ENCODE results near the gene PAGR1.
"Not testable (repeated sequence)": the region's sequence is repeated elsewhere in the genome, so short reads cannot be mapped to it uniquely, and the experiment has no call there.

Gene PAGR1

DNA sequence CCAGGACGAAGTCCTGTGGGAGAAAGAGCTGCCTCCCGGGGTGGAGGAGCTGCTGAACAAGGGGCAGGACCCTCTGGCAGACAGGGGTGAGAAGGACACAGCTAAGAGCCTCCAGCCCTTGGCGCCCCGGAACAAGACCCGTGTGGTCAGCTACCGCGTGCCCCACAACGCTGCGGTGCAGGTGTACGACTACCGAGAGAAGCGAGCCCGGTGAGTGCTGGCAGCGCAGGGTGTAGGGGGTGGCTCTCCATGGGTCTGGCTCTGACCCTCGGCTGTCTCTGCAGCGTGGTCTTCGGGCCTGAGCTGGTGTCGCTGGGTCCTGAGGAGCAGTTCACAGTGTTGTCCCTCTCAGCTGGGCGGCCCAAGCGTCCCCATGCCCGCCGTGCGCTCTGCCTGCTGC, 25.7 kb downstream of the PAGR1 start:
- no peak for DNase-seq

DNA sequence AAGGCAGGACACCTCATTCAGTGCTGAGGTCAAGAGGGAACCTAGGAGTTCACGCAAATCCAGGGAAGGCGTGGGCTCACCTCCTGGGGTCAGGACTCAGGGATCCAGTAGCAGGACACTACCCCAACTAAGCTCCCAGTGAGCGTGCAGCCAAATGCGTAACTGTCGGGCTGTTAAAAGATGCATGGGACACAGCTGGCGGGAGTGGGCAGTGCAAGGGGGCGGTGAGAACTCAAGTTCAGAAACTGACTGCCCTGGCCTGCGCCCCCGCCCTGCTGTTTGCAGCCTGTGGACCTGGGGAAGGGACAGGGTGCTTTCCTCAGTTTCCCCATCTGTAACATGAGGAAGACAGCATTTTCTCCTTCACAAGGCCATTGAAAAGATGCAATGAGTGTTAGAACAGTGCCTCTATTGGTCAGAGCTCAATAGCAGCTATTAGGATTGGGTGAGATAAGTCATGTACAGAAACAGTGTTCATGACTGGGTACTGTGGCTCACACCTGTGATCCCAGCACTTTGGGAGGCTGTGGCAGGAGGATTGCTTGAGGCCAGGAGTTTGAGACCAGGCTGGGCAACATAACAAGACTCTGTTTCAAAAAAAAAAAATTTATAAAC, 26.9 kb downstream of the PAGR1 start:
- no peak for DNase-seq

DNA sequence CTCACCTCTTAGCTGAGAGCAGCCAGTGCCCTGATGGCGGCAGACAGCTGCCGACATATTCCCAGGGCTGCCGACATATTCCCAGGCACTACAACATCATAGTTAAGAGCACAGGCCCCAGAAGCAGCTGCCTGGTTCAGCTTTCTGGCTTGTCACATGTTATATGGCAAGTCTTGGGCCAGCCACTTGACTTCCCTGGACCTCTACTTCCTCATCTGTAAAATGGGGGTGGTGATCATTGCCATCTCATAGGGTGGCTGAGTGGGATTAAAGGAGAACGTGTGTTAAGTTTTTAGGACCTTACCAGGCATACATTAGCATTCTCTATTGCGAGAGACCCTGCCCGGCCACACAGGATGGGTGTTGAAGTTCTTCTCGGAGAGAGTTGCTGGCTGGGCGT, 28.0 kb downstream of the PAGR1 start:
- no peak for DNase-seq

DNA sequence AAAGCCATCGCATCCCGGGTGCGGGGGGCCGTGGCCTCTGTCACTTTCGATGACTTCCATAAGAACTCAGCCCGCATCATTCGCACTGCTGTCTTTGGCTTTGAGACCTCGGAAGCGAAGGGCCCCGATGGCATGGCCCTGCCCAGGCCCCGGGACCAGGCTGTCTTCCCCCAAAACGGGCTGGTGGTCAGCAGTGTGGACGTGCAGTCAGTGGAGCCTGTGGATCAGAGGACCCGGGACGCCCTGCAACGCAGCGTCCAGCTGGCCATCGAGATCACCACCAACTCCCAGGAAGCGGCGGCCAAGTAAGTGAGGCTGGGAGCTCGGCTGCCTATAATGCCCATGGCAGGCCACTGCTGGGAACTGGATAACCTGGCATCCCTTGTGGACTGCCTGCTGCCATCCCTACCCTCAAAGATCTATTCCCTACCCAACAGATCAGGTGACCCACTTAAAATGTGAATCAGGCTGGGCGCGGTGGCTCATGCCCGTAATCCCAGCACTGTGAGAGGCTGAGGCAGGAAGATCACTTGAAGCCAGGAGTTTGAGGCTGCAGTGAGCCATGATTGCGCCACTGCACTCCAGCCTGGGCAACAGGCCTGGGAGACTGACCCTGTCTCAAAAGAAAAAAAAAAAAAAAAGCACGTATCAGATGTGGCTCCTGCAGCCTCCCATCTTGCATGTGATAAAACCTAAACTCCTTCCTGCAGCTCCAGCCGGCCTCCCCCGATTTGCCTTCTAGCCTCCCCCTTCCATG, 28.8 kb downstream of the PAGR1 start:
- no peak for DNase-seq

DNA sequence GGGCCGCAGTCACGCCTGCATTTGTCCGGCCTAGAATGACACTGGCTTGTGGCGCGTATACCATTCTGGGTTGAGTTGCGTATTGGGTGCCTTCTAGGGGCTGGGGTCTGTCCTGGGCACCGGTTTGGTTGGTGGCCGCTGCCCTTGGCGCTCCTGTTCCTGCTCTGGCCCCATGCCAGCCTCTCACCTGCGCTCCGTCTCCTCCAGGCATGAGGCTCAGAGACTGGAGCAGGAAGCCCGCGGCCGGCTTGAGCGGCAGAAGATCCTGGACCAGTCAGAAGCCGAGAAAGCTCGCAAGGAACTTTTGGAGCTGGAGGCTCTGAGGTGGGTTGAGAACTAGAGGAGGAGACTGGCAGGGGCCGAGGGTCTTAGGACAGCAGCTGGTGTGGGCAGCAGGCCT, 29.7 kb downstream of the PAGR1 start:
- DNase-seq = no peak

DNA sequence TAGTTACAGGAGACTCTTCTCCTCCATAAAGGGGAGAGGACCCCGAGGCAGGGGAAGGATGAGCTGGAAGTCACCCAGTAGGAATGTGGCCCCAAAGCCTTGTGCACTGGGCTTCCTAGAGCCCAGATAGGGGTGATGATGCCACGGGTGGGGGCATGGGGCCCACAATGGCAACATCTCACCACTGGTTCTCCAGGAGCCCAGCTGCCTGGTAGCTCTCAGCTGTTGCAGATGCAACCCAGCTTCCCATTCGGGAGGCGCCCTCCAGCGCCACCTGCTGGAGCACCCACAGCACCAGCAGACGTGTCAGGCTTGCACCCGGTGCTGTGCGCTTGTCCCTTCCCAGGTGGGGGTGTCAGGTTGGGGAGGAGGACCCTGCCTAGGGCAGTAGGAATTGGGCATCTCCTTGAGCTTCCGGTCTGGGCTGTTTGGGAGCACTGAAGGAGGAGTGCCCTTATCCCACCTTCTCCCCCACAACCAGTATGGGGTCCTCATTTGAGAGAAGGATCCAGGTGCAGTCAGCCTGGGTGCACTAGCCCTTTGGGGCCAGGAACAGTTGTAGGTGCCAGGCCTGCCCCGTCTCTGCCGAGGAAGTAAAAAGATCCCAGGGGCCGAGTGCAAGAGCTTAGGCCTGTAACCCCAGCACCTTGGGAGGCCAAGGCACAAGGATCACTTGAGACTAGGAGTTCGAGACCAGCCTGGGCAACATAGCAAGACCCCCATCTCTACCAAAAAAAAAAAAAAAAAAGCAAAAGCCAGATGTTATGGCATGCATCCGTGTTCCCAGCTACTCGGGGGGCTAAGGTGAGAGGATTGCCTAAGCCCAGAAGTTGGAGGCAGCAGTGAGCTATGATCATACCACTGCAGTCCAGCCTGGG, 32.7 kb downstream of the PAGR1 start:
- peak; percentile 81 to 82 for DNase-seq

DNA sequence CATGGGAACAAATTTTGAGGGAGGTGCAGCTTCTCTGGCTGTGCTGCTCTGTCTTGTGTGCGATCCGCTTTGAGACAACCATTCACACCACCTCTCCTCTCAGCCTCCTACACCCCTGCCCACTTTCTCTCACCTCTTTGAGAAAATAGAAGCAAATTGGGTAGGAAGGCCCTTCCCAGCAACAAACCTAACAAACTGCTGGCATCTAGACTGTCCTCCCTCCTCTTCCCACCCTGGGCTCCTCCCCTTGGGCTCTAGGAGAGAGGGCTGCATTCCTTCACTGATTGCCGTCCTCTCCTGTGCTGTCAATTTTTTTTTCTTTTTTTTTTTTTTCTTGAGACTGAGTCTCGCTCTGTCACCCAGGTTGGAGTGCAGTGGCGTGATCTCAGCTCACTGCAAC, 33.6 kb downstream of the PAGR1 start:
- DNase-seq = no peak

DNA sequence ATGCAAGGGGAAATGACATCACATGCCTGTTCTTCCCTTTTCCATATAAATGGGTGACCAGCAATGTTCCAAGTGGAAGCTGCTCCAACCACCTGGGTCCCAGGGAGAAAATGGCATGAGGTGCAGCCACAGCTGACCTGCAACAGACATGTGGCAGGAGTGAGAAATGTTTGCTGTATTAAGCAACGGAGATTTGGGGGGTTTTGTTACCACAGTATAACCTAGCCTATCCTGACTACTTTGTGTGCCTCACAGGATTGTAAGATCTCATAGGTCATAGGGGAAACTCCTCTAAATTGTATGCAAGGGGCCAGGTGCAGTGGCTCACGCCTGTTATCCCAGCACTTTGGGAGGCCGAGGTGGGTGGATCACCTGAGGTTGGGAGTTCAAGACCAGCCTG, 35.0 kb downstream of the PAGR1 start:
- DNase-seq = no peak

DNA sequence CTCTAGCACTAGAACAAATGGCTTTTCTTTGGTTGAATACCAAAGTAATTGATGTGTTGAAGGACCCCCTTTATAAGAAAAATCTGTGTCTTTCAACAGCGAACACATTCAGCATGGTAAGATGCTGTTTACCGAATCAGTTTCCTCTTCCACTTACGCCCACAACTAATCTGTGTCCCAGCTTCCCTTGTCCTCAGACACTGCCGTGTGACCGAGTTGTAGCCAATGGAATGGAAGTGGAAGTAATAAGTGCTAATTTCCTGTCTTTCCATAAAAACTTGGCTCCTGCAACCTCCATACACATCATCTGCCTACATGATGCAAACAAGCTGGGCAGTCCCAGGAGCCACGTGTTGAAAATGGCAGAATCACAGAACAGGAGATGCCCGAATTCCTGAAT, 36.7 kb downstream of the PAGR1 start:
- no peak for DNase-seq

DNA sequence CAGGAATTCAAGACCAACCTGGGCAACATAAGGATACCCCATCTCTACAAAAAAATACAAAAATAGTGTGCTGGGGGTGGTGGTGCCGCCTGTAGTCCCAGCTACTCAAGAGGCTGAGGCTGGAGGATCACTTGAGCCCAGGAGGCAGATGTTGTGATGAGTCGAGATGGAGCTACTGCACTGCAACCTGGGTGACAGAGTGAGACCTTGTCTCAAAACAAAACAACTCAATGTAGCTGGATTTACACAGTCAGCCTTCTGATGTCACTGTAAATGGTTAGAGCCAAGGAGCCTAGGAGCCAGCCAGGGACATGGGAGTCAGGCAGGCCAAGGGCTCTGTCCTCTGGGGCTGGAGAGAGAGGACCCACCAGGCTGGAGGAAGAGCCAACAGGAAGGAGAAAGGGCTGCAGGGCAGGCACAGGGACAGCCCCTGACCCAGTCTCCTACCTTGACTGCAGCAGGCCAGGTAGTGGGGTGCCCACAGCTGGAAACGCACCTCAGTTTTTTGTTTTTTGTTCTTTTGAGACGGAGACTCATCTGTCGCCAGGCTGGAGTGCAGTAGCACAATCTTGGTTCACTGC, 38.7 kb downstream of the PAGR1 start:
- DNase-seq = no peak

DNA sequence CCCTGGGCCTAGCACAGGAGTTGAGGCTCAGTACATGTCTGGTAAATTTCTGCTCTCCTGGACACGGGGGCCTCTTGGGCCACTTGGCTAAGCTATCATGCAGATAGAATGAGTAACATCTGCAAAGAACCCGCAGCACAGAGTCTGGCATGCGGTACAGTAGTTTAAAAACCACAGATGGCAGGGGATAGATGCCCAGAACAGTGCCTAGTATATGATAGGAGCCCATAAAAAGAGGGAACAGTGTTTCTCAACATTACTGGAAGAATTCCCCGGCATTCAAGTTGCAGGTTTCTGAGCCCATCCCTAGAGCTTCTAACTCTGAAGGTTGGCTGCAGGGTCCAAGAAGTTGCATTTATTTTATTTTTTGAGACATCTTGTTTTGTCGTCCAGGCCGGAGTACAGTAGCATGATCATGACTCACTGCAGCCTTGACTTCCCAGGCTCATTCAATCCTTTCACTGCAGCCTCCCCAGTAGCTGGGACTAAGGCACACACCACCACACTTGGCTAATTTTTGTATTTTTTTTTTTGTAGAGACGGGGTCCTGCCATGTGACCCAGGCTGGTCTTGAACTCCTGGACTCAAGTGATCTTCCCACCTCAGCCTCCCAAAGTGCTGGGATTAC, 41.3 kb downstream of the PAGR1 start:
- DNase-seq = no peak

DNA sequence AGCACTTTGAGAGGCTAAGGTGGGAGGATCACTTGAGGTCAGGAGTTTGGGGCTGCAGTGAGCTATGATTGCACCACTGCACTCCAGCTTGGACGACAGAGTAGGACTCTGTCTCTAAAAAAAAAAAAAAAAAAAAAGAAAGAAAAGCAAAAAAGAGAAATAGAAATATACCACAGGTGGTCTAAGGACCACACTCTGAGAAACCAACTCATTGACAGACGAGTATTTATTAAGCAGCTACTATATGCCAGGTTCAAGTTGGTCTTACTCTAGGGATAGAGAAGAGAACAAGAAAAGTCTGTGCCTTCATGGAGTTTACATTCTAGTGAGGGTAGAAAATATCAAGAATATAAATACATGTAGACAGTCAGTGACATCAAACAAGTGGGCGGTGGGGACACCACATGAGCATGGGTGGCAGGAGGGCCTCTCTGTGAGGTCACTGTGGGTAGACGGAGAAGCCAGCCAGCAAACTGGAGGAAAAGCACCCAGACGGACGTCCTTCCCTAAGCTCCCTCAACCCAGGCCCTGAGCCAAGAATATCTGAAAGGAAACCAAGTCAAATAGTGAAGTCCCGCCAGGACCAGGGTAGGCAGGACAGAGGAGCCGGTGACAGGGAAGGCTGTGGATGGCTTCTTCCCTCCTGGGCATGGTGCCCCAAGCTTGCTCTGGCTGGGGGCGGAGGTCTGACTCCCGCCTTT, 42.3 kb downstream of the PAGR1 start:
- DNase-seq = no peak

DNA sequence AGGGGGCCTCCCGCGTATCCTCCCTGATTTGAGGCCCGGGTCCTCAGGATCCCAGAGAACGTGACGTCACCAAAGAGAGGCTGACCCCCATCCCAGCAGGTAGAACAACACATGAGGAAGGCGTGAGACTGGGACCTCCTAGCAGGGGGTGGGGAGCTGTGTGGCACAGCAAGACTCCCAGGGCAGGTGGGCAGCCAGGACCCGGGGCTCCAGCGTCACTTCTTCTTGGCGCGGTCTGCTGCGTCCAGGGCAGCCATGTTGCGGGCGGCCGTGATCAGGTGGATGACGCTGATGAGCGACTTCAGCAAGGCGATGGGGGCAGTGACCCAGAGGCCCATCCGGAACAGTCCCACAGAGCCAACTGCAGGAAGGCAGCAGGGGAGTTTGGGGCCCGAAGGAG, 43.0 kb downstream of the PAGR1 start:
- no peak for DNase-seq

DNA sequence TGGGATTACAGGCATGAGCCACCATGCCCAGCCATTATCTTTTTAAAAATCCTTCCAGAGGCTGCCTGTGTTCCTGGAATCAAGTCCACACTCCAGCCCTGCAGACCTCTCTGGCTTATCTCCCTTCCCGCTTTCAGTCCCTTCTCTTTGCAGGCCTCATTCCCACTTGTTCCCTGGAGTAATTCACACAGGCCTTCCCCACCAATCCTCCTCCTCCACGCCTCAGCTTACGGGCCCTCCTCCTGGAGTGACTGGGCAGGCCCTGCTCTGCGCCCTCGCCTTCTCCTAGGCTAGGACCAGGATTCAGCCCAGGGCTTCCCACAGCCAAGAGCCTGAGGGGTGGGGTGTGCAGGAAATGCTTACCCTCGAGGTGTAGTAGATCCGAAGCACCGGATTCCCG, 44.3 kb downstream of the PAGR1 start:
- DNase-seq = no peak

DNA sequence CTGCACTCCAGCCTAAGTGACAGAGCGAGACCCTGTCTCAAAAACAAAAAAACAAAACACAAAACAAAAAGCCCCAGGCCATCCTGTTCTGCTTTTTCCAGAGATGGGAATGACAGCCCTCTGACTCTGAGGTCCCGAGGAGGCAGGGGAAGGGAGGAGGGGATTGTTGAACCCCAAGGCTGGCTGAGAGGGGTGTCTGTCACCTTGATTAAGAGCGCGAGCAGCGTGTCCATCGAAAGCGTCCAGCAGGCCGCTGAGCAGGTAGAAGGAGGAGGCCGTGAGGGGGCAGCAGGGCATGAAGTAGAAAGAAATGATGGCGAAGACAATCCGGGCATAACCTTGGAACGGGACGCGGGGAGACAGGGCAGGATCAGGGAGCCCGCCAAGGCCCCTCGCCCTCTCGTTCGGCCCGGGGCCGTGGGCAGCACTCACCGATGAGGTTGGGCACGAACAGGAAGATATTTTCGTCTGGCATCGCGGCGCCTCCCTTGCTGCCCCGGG, 46.5 kb downstream of the PAGR1 start:
- no peak for DNase-seq

DNA sequence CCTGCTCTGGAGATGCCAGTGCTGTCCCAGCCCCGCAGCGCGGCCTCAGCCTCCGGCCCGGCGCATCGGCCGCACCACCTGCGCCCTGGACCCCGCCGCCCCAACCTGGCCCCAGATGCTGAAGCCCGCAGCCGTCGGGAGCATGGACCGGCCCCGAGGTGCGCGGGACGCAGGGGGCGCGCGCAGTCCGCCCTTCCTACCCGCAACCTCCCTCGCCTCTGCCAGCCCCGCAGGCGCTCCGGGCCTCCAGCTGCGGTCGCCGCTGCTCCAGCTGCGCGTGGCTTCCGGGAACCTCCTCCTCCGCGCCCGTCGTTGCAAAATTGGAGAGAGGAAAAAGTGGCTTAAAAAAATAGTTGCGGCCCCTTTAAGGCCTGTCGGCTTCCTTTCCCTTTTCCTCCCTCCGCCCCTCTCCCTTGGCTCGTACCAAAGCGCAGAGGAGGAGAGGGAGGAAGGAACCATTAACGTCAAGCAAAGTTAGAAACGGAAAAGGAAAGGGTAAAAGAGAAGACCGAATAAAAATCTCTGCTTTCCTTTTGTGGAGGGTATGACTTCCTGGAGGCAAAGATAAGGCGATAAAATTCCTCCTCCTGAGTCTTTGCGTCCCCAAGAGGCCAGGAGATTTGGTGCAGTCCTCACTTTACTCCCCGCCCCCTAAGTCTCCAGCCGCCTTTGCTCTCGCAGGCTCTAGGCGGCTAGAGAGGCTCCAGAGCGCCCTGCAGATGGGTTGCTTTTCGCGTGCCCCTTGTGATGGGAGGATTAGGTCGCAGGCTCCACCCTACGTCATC, 47.1 kb downstream of the PAGR1 start, which contains the start of gene CDIPT:
Gene CDIPT, minus strand, starts transcription at position 343 of the 785 bp plus-strand sequence. CDS start 369 bp downstream, outside the sequence.
- DNase-seq = peak; percentile 96

DNA sequence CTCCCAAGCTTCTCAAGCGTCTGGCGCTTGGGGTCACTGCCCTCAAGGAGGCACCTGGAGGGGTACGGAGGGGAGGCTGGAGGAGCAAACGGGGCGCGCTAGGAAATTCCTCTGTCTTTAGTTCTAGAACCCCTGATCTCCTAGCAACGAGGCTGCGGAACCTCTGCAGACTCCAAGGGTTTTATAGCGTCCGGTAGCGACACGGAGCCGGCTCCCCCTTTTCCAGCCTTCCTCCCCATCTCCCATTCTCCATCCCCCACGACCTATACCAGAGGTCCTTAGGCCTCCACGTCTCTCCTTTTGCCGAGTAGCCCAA, 47.7 kb downstream of the PAGR1 start:
- DNase-seq = no peak

DNA sequence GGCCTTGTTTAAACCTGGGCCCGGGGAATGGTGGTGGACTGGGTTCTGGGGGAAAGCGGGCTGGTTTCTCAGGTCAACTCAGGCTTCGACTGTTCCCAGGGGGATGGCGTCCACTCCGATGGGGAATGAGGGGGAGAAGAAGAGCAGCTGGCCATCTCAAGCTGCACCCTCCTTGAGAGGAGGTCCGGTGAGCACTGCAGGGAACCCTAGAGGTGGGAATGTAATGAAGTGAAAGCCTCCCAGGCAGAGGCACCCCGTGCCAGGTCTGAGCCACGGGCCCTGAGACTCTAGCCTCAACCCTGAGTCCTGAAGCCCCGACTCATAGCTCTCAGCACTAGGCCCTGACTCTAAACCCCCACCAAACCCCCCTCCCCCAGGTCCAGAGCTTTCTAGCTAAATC, 48.3 kb downstream of the PAGR1 start:
- DNase-seq = no peak

DNA sequence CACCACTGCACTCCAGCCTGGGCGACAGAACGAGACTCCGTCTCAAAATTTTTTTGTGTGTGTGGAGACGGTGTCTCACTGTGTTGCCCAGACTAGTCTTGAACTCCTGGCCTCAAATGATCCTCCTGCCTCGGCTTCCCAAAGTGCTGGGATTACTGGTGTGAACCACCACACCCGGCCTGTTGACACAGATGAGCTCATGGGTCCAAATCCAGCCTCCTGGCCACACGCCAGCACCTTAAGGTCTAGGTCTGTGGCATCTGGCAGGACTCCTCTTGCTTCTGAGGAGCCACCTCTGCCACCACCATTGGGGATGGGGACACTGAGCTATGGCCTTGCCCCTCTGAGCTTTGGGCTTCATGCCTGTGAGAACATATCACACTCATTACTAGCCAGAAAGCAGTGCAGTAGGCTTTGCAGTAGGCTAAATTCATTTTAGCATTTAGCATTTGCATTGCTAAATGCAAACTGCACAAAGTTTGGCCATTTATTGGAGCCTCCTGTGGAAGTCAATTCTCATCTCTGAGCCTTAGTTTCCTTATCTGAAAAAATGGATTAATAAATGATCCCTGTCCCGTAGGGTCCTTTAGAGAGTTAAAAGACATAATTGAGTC, 52.6 kb downstream of the PAGR1 start:
- no peak for DNase-seq

DNA sequence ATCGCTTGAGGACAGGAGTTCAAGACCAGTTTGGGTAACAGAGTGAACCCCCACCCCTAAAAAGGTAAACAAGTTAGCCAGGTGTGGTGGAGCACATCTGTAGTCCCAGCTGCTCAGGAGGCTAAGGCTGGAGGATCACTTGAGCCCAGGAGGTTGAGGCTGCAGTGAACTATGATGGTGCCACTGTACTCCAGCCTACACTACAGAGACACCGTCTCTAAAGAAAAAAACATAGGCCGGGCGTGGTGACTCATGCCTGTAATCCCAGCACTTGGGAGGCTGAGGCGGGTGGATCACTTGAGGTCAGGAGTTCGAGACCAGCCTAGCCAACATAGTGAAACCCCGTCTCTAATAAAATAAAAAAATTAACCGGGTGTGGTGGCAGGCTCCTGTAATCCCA, 53.1 kb downstream of the PAGR1 start:
- DNase-seq = not testable (repeated sequence)
